ENCODE measurements around the gene VMO1.
A peak's percentile ranks its signal among the peaks of the same experiment; 100 is the strongest.

VMO1 gene

DNA sequence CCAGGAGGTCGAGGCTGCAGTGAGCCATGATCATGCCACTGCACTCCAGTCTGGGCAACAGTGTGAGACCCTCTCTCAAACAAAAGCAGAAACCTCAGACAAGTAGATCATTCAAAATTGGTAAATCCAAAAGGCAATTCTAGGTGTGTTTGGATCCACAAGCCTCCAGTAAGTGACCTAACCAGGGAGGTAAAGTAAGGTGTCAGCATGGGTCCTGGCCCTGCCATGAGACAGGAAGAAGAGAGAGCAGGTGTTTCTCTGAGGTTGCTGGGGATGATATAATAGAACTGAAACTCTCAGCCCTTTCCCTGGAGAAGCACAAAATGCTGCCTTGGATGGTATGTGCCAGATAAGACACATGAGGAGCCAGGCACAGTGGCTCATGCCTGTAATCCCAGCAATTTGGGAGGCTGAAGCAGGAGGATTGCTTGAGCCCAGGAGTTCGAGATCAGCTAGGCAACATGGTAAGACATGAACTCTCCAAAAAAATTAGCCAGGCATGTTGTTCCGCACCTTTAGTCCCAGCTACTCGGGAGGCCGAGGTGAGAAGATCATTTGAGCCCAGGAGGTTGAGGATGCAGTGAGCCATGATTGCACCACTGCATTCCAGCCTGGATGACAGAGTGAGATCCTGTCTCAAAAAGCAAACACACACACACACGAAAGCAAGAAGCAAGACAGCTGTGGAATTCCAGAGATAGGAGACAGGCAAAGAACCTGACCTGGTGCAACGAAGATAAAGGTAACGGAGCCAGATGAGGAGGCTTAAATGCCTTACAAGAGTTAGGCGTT lies 8.0 kb downstream of the VMO1 start:
- TF ChIP-seq, protein P1, sequence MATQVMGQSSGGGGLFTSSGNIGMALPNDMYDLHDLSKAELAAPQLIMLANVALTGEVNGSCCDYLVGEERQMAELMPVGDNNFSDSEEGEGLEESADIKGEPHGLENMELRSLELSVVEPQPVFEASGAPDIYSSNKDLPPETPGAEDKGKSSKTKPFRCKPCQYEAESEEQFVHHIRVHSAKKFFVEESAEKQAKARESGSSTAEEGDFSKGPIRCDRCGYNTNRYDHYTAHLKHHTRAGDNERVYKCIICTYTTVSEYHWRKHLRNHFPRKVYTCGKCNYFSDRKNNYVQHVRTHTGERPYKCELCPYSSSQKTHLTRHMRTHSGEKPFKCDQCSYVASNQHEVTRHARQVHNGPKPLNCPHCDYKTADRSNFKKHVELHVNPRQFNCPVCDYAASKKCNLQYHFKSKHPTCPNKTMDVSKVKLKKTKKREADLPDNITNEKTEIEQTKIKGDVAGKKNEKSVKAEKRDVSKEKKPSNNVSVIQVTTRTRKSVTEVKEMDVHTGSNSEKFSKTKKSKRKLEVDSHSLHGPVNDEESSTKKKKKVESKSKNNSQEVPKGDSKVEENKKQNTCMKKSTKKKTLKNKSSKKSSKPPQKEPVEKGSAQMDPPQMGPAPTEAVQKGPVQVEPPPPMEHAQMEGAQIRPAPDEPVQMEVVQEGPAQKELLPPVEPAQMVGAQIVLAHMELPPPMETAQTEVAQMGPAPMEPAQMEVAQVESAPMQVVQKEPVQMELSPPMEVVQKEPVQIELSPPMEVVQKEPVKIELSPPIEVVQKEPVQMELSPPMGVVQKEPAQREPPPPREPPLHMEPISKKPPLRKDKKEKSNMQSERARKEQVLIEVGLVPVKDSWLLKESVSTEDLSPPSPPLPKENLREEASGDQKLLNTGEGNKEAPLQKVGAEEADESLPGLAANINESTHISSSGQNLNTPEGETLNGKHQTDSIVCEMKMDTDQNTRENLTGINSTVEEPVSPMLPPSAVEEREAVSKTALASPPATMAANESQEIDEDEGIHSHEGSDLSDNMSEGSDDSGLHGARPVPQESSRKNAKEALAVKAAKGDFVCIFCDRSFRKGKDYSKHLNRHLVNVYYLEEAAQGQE (IDR thresholded peaks at IDR 0.05; ENCODE audit: insufficient replicate concordance, low read depth) = no peak
- no peak for TF ChIP-seq SPI1 (IDR thresholded peaks at IDR 0.05; ENCODE audit: borderline replicate concordance, low read depth)
- TF ChIP-seq, protein P2, sequence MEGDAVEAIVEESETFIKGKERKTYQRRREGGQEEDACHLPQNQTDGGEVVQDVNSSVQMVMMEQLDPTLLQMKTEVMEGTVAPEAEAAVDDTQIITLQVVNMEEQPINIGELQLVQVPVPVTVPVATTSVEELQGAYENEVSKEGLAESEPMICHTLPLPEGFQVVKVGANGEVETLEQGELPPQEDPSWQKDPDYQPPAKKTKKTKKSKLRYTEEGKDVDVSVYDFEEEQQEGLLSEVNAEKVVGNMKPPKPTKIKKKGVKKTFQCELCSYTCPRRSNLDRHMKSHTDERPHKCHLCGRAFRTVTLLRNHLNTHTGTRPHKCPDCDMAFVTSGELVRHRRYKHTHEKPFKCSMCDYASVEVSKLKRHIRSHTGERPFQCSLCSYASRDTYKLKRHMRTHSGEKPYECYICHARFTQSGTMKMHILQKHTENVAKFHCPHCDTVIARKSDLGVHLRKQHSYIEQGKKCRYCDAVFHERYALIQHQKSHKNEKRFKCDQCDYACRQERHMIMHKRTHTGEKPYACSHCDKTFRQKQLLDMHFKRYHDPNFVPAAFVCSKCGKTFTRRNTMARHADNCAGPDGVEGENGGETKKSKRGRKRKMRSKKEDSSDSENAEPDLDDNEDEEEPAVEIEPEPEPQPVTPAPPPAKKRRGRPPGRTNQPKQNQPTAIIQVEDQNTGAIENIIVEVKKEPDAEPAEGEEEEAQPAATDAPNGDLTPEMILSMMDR (IDR thresholded peaks at IDR 0.05; ENCODE audit: insufficient read depth, low read length) = no peak
- no peak for TF ChIP-seq GABPA (IDR thresholded peaks at IDR 0.05; ENCODE audit: low read depth)
- DNase-seq (ENCODE audit: low read depth in 1 of 2, low spot score in 1 of 2) = no peak

DNA sequence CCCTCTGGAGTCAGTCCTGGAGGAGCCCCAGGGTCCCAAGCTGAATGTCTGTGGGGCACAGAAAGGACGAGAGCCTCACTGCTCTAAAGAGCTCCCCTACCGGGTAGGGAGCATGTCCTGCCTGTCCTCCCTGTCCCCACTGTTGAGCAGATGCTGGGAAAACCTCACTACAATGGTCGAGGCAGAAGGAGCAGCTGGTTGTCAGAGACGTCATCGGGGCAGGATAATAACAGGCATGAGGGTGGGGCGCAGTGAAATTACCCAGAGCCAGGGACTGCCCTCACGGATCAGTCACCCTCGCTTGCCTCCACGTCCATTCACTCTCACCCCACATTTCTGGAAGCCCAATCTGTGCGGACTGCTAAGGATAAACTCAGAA lies 13.9 kb downstream of the VMO1 start:
- TF ChIP-seq, protein P2 (IDR thresholded peaks at IDR 0.05; ENCODE audit: insufficient read depth, low read length) = no peak
- TF ChIP-seq, protein P1 (IDR thresholded peaks at IDR 0.05; ENCODE audit: insufficient replicate concordance, low read depth) = no peak
- H3K4me3 ChIP-seq (replicated peaks; ENCODE audit: insufficient read depth, low read length) = no peak overlapping the region

More for the DNA sequence above, 8.0 kb downstream of the VMO1 start:
- no peak overlapping the region for H3K4me3 ChIP-seq (replicated peaks; ENCODE audit: insufficient read depth, low read length)
- H3K27ac ChIP-seq (replicated peaks) = no peak overlapping the region
- H3K27me3 ChIP-seq (ENCODE audit: insufficient read depth, poor library complexity, severe bottlenecking) = no peaks in the 10 kb centered on the region

DNA sequence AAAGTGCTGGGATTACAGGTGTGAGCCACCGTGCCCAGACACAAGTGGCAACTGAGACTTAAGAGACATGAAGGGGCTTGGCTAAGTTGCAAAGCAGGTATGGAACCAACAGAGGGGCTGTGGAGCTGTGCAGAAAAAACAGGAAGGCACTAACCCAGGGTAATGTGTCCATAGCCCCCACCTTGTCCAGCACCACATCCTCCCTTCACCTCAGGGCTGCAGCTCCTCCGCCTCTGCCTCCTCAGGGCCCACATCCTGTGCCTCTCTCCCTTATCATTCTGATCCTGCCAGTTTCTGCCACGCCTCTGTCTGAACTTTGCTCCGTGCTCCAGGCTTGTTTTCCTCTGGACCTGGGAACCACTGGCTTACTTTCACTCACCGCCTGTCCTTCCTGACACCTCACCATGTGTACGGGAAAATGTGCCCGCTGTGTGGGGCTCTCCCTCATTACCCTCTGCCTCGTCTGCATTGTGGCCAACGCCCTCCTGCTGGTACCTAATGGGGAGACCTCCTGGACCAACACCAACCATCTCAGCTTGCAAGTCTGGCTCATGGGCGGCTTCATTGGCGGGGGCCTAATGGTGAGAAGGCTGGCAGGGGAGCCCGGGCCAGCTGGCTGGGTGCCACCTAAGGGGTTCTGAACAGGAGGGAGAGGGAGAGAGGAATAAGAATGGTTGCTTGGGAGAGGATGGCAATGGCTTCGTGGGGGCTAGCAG lies 14.5 kb downstream of the VMO1 start, which contains the start of gene TM4SF5:
Gene TM4SF5, plus strand, starts transcription at position 368 of the 716 bp plus-strand sequence. Its CDS starts 37 bp downstream, at position 405.
- Histone ChIP-seq H3K4me3 (replicated peaks; ENCODE audit: insufficient read depth, low read length) (no peak within 1 kb of the TSS), H3K27ac (replicated peaks) (peak within 1 kb of the TSS; percentile 51), H3K27me3 (ENCODE audit: insufficient read depth, poor library complexity, severe bottlenecking) (no peaks in the 10 kb centered on the region)
- TF ChIP-seq, protein P2 (IDR thresholded peaks at IDR 0.05; ENCODE audit: insufficient read depth, low read length) = no peak
- TF ChIP-seq POLR2AphosphoS5 (IDR thresholded peaks at IDR 0.05; ENCODE audit: low read depth) (no peak), GABPA (IDR thresholded peaks at IDR 0.05; ENCODE audit: low read depth) (no peak), SPI1 (IDR thresholded peaks at IDR 0.05; ENCODE audit: borderline replicate concordance, low read depth) (no peak)
- TF ChIP-seq, protein P1 (IDR thresholded peaks at IDR 0.05; ENCODE audit: insufficient replicate concordance, low read depth) = no peak
- DNase-seq (ENCODE audit: low read depth in 1 of 2, low spot score in 1 of 2) = no peak

More for the DNA sequence above, 13.9 kb downstream of the VMO1 start:
- no peak for DNase-seq (ENCODE audit: low read depth in 1 of 2, low spot score in 1 of 2)
- no peaks in the 10 kb centered on the region for H3K27me3 ChIP-seq (ENCODE audit: insufficient read depth, poor library complexity, severe bottlenecking)
- no peak overlapping the region for H3K27ac ChIP-seq (replicated peaks)

Data from HL-60 (cell line).